Measurements from ENCODE around the gene LVRN. TPM values are rescaled to one million over a fixed set of nuclear protein-coding genes. Genes with fewer than 3 reads are reported as not detected.
"Not testable (repeated sequence)": the region's sequence is repeated elsewhere in the genome, so short reads cannot be mapped to it uniquely, and the experiment has no call there.

LVRN gene, protein sequence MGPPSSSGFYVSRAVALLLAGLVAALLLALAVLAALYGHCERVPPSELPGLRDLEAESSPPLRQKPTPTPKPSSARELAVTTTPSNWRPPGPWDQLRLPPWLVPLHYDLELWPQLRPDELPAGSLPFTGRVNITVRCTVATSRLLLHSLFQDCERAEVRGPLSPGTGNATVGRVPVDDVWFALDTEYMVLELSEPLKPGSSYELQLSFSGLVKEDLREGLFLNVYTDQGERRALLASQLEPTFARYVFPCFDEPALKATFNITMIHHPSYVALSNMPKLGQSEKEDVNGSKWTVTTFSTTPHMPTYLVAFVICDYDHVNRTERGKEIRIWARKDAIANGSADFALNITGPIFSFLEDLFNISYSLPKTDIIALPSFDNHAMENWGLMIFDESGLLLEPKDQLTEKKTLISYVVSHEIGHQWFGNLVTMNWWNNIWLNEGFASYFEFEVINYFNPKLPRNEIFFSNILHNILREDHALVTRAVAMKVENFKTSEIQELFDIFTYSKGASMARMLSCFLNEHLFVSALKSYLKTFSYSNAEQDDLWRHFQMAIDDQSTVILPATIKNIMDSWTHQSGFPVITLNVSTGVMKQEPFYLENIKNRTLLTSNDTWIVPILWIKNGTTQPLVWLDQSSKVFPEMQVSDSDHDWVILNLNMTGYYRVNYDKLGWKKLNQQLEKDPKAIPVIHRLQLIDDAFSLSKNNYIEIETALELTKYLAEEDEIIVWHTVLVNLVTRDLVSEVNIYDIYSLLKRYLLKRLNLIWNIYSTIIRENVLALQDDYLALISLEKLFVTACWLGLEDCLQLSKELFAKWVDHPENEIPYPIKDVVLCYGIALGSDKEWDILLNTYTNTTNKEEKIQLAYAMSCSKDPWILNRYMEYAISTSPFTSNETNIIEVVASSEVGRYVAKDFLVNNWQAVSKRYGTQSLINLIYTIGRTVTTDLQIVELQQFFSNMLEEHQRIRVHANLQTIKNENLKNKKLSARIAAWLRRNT
- 0.17 TPM for polyA plus RNA-seq (2013, experiment 1 of 2)
- 0.03 TPM for polyA plus RNA-seq (2013, experiment 2 of 2)

DNA sequence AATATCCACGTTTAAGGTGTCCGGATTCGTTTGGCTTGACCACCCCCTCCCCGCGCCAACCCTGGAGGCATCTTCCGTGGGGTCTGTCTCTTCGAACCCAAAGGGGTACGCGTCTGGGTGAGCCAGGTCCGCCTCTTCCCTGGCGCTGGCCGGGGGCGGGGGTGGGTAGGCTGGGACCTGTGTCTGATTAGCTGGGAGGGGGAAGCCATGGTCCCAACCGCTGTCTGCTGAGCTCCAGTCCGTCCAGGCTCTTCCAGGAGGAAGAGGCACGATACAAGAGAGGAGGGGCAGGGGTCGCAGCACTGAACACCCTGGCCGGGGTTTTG, at the start of gene LVRN:
LVRN (plus strand) TSS at position 237 of the 326 bp plus-strand sequence. CDS start 143 bp downstream, outside the sequence.
- no peaks in the 10 kb centered on the region for H3K4me1 ChIP-seq (ENCODE audit: control insufficient read depth, low read depth, low read length)
- peak within 1 kb of the TSS; percentile 25 for H3K4me2 ChIP-seq (ENCODE audit: low read length)
- no peak within 1 kb of the TSS for H4K5ac ChIP-seq (ENCODE audit: low read length)
- no peak within 1 kb of the TSS for H3K9ac ChIP-seq (ENCODE audit: low read length)
- no peaks in the 10 kb centered on the region for H3K79me1 ChIP-seq (ENCODE audit: low read length)
- no CpG with 5 or more reads among the region's 18 CpGs for WGBS (ENCODE audit: extremely low coverage, insufficient coverage, low lambda C conversion rate)
- no peak within 1 kb of the TSS for H3K23ac ChIP-seq (ENCODE audit: low read length)
- H3K79me2 ChIP-seq (ENCODE audit: control insufficient read depth, insufficient read depth, low read length), result no peaks in the 10 kb centered on the region
- H4K8ac ChIP-seq (ENCODE audit: low read depth, low read length), result no peak within 1 kb of the TSS
- no peak for DNase-seq
- no peak within 1 kb of the TSS for H2BK15ac ChIP-seq (replicated peaks; ENCODE audit: low read depth)
- H3K4ac ChIP-seq (ENCODE audit: low read depth, low read length), result no peak within 1 kb of the TSS
- H2BK5ac ChIP-seq (ENCODE audit: low read length), result no peak within 1 kb of the TSS
- H2BK120ac ChIP-seq (ENCODE audit: low read depth, low read length), result no peak within 1 kb of the TSS
- peaks cover 13% of the 10 kb centered on the region for H3K27me3 ChIP-seq (ENCODE audit: insufficient read depth, low read length, poor library complexity)
- H3K18ac ChIP-seq (ENCODE audit: low read length), result no peak within 1 kb of the TSS
- H3K4me3 ChIP-seq (ENCODE audit: low read length), result no peak within 1 kb of the TSS
- no peak within 1 kb of the TSS for H3K27ac ChIP-seq (ENCODE audit: low read depth, low read length)
- H3K56ac ChIP-seq (ENCODE audit: low read length), result no peak within 1 kb of the TSS
- H3K36me3 ChIP-seq (ENCODE audit: control insufficient read depth, insufficient read depth, low read length), result no peaks in the 10 kb centered on the region
- H2AK5ac ChIP-seq (ENCODE audit: low read length), result no peak within 1 kb of the TSS

DNA sequence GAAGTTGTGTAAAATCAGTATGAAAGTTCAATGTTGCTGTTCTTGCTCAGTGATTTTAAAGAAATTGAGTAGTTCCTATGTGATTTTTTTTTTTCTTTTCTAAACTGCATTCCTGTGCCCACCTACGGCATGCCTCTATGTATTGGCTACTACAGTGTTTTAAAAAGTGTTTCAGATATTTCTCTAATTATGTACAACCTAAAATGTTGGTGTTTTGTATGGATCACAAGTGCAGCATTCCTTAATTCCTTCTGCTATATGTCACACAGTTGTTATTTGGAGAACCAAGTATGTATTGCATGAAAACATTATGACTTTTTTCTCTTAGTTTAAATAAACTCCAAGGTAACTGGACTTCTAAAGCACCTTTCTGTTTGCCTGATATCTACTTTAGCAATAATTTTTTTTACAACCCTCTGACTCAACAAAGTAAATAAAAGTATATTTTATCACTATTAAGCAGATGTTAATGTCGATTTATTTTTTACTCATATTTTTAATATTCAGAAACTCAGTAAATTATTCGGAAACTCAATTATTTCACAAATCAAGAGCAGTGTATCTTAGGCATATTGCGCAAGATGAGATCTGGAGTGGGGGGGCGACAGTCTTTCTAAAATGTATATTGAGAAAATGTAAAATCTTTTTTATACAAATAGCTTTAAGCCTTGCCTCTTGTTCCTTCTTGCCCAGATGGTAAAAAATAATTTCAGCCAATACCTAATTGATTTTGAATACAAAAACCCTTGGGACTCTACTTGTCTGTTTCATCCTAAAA, 48.5 kb upstream of the LVRN start:
- H2BK120ac ChIP-seq (ENCODE audit: low read depth, low read length); H4K8ac ChIP-seq (ENCODE audit: low read depth, low read length); H3K18ac ChIP-seq (ENCODE audit: low read length); H3K4me2 ChIP-seq (ENCODE audit: low read length); DNase-seq; H3K23ac ChIP-seq (ENCODE audit: low read length); H2BK5ac ChIP-seq (ENCODE audit: low read length); H3K79me1 ChIP-seq (ENCODE audit: low read length); H3K4ac ChIP-seq (ENCODE audit: low read depth, low read length); H4K5ac ChIP-seq (ENCODE audit: low read length); H2BK15ac ChIP-seq (replicated peaks; ENCODE audit: low read depth); H3K36me3 ChIP-seq (ENCODE audit: control insufficient read depth, insufficient read depth, low read length); H3K56ac ChIP-seq (ENCODE audit: low read length); H3K4me1 ChIP-seq (ENCODE audit: control insufficient read depth, low read depth, low read length); H3K27ac ChIP-seq (ENCODE audit: low read depth, low read length); H3K9ac ChIP-seq (ENCODE audit: low read length); H3K27me3 ChIP-seq (ENCODE audit: insufficient read depth, low read length, poor library complexity); H2AK5ac ChIP-seq (ENCODE audit: low read length); H3K4me3 ChIP-seq (ENCODE audit: low read length); H3K79me2 ChIP-seq (ENCODE audit: control insufficient read depth, insufficient read depth, low read length): not testable (repeated sequence)
- 100% methylated on average over 2 of the region's 5 CpGs for WGBS (ENCODE audit: extremely low coverage, insufficient coverage, low lambda C conversion rate)

DNA sequence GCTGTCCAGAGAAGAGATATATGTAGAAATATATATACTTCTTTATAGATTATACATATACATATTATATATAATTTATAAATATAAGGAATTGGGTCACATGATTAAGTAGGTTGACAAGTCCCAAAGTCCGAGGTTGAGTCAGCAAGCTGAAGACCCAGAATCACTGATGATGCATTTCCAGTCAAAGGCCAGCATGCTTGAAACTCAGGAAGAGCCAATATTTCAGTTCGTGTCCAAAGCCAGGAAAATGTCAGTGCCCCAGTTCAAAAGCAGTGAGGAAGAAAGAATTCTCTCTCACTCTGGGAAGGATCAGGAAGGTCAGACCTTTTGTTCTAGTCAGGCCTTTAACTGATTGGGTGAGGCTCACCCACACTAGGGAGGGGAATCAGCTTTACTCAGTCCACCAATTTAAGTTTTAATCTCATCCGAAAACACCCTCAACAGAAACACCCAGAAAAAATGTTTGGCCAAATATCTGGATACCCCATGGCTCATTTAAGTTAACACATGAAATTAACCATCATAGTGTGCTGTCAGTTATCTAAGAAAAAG, 42.0 kb upstream of the LVRN start:
- no peak overlapping the region for H2BK5ac ChIP-seq (ENCODE audit: low read length)
- H3K56ac ChIP-seq (ENCODE audit: low read length), result no peak overlapping the region
- no peak overlapping the region for H3K4ac ChIP-seq (ENCODE audit: low read depth, low read length)
- no peak overlapping the region for H2AK5ac ChIP-seq (ENCODE audit: low read length)
- H3K4me2 ChIP-seq (ENCODE audit: low read length), result no peak overlapping the region
- no peaks in the 10 kb centered on the region for H3K36me3 ChIP-seq (ENCODE audit: control insufficient read depth, insufficient read depth, low read length)
- no peak overlapping the region for H3K18ac ChIP-seq (ENCODE audit: low read length)
- no peak overlapping the region for H4K8ac ChIP-seq (ENCODE audit: low read depth, low read length)
- no peaks in the 10 kb centered on the region for H3K79me2 ChIP-seq (ENCODE audit: control insufficient read depth, insufficient read depth, low read length)
- H3K4me1 ChIP-seq (ENCODE audit: control insufficient read depth, low read depth, low read length), result no peaks in the 10 kb centered on the region
- H3K23ac ChIP-seq (ENCODE audit: low read length), result no peak overlapping the region
- no peak overlapping the region for H3K27ac ChIP-seq (ENCODE audit: low read depth, low read length)
- H3K27me3 ChIP-seq (ENCODE audit: insufficient read depth, low read length, poor library complexity), result no peaks in the 10 kb centered on the region
- no peak overlapping the region for H4K5ac ChIP-seq (ENCODE audit: low read length)
- no peak overlapping the region for H2BK15ac ChIP-seq (replicated peaks; ENCODE audit: low read depth)
- H3K79me1 ChIP-seq (ENCODE audit: low read length), result no peaks in the 10 kb centered on the region
- H3K9ac ChIP-seq (ENCODE audit: low read length), result no peak overlapping the region
- H2BK120ac ChIP-seq (ENCODE audit: low read depth, low read length), result no peak overlapping the region
- WGBS (ENCODE audit: extremely low coverage, insufficient coverage, low lambda C conversion rate), result no CpG with 5 or more reads among the region's 3 CpGs
- DNase-seq, result no peak
- no peak overlapping the region for H3K4me3 ChIP-seq (ENCODE audit: low read length)

DNA sequence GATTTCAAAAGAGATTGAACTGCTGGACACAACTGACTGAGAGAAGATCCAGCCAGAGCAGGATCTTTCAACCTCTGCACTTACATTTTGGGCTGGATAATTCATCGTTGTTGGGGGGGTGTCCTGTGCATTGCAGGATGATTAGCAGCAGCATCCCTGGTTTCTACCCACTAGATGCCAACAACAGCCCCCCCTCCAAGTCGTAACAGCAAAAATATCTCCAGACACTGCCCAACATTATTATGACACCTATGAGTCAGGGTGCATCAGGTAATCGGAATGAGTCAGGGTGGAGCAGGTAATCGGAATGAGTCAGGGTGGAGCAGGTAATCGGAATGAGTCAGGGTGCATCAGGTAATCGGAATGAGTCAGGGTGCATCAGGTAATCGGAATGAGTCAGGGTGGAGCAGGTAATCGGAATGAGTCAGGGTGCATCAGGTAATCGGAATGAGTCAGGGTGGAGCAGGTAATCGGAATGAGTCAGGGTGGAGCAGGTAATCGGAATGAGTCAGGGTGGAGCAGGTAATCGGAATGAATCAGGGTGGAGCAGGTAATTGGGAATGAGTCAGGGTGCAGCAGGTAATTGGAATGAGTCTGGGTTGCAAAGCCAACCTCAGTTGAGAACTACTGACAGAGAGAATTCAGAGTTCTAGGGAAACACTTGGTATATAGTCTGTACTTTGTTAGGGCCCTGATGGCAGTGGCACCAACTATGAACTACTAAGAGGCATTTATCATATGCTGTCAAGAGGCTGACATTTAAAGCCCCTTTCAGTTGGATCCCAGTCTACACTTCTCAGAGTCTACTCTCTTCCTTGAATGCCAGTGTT, 33.5 kb upstream of the LVRN start:
- no CpG with 5 or more reads among the region's 12 CpGs for WGBS (ENCODE audit: extremely low coverage, insufficient coverage, low lambda C conversion rate)
- H3K56ac ChIP-seq (ENCODE audit: low read length); H3K4ac ChIP-seq (ENCODE audit: low read depth, low read length); H3K27ac ChIP-seq (ENCODE audit: low read depth, low read length); H3K79me1 ChIP-seq (ENCODE audit: low read length); H3K9ac ChIP-seq (ENCODE audit: low read length); H3K27me3 ChIP-seq (ENCODE audit: insufficient read depth, low read length, poor library complexity); H3K4me2 ChIP-seq (ENCODE audit: low read length); H3K23ac ChIP-seq (ENCODE audit: low read length); H2BK5ac ChIP-seq (ENCODE audit: low read length); H2AK5ac ChIP-seq (ENCODE audit: low read length); H3K18ac ChIP-seq (ENCODE audit: low read length); H2BK120ac ChIP-seq (ENCODE audit: low read depth, low read length); H4K8ac ChIP-seq (ENCODE audit: low read depth, low read length); H3K36me3 ChIP-seq (ENCODE audit: control insufficient read depth, insufficient read depth, low read length); H2BK15ac ChIP-seq (replicated peaks; ENCODE audit: low read depth); DNase-seq; H3K4me1 ChIP-seq (ENCODE audit: control insufficient read depth, low read depth, low read length); H3K4me3 ChIP-seq (ENCODE audit: low read length); H3K79me2 ChIP-seq (ENCODE audit: control insufficient read depth, insufficient read depth, low read length); H4K5ac ChIP-seq (ENCODE audit: low read length): not testable (repeated sequence)

DNA sequence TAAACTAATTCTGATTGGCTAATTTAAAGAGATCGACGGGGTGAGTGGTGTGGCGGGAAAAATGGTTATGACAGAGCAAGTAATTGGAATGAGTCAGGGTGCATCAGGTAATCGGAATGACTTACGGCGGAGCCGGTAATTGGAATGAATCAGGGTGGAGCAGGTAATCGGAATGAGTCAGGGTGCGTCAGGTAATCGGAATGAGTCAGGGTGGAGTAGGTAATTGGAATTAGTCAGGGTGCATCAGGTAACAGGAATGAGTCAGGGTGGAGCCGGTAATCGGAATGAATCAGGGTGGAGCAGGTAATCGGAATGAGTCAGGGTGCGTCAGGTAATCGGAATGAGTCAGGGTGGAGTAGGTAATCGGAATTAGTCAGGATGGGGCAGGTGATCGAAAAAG, 32.1 kb upstream of the LVRN start:
- WGBS (ENCODE audit: extremely low coverage, insufficient coverage, low lambda C conversion rate), result no CpG with 5 or more reads among the region's 17 CpGs
- H3K27me3 ChIP-seq (ENCODE audit: insufficient read depth, low read length, poor library complexity), result not testable (repeated sequence)

More for the DNA sequence above, 32.1 kb upstream of the LVRN start:
- H3K56ac ChIP-seq (ENCODE audit: low read length); H3K36me3 ChIP-seq (ENCODE audit: control insufficient read depth, insufficient read depth, low read length); H3K27ac ChIP-seq (ENCODE audit: low read depth, low read length); H3K4me3 ChIP-seq (ENCODE audit: low read length); H4K8ac ChIP-seq (ENCODE audit: low read depth, low read length); H3K9ac ChIP-seq (ENCODE audit: low read length); H3K4me2 ChIP-seq (ENCODE audit: low read length); H4K5ac ChIP-seq (ENCODE audit: low read length); H3K23ac ChIP-seq (ENCODE audit: low read length); H3K18ac ChIP-seq (ENCODE audit: low read length); H3K79me1 ChIP-seq (ENCODE audit: low read length); H2AK5ac ChIP-seq (ENCODE audit: low read length); H2BK15ac ChIP-seq (replicated peaks; ENCODE audit: low read depth); H3K4me1 ChIP-seq (ENCODE audit: control insufficient read depth, low read depth, low read length); H2BK120ac ChIP-seq (ENCODE audit: low read depth, low read length); H3K4ac ChIP-seq (ENCODE audit: low read depth, low read length); H2BK5ac ChIP-seq (ENCODE audit: low read length); H3K79me2 ChIP-seq (ENCODE audit: control insufficient read depth, insufficient read depth, low read length): not testable (repeated sequence)
- peak; percentile 71 for DNase-seq
